K562 (cell line): ENCODE data around the gene PSORS1C1. TPM values are rescaled to one million over a fixed set of nuclear protein-coding genes. Genes with fewer than 3 reads are reported as not detected.
A peak's percentile ranks its signal among the peaks of the same experiment; 100 is the strongest.

ENCODE experiments used
- BACH1 ChIP-seq: fragments of 200-800 bp; sonication (Bioruptor generic); IDR thresholded peaks from 2 replicates; pipeline ENCODE4 v1.6.1; 2016; ENCODE audit warnings: missing genetic modification characterization, missing compliant biosample characterization
- HCFC1 ChIP-seq: IDR thresholded peaks from 2 replicates; pipeline ENCODE4 v1.6.1; 2012; ENCODE audit warnings: low read depth, low read length, improper control_type of control experiment
- PHB2 ChIP-seq: fragments of 450-650 bp; IDR thresholded peaks from 2 replicates; pipeline ENCODE4 v1.6.1; 2017; ENCODE audit warnings: low read depth
- SRSF1 ChIP-seq: fragments of 200-400 bp; formaldehyde crosslinking; IDR thresholded peaks from 2 replicates; pipeline ENCODE4 v1.6.1; 2017; ENCODE audit warnings: mild to moderate bottlenecking, low read depth, low read length, moderate library complexity
- ZNF224 ChIP-seq: sonication (generic); formaldehyde crosslinking; IDR thresholded peaks from 2 replicates; pipeline ENCODE4 v1.8.0; 2022; ENCODE audit warnings: mild to moderate bottlenecking, missing genetic modification reagents
- ZNF311 ChIP-seq: fragments of 250-450 bp; sonication (Bioruptor Pico); IDR thresholded peaks from 2 replicates; pipeline ENCODE4 v1.4.0; 2020; ENCODE audit warnings: mild to moderate bottlenecking, moderate library complexity
- polyA plus RNA-seq, 8 experiments: library from polyadenylated mRNA; depleted of rRNA in 4 of 8; stranded (reverse) in 5 of 8; unstranded in 3 of 8; fragments of >200 nt; fragmentation: Nextera tagmentation in 2 of 8; fragmentation: Illumina TruSeq in 1 of 8; extraction: Ambion mirVana in 2 of 8; extraction: Trizol in 1 of 8; gene quantifications; 2 replicates each; pipeline versions ENCODE4 v1.2.1 to v1.2.3, GENCODE V29; 2011 to 2014; ENCODE audit warnings: inconsistent platforms in 1 of 8, missing spikeins in 1 of 8
- total RNA-seq, 7 experiments: library from RNA; depleted of rRNA in 6 of 7; stranded (reverse); fragments of >200 nt in 6 of 7; fragmentation: Illumina TruSeq in 2 of 7; extraction: Trizol in 2 of 7; gene quantifications; 2 replicates each; pipeline versions ENCODE4 v1.2.1 to v1.2.3, GENCODE V29; 2011 to 2021; ENCODE audit warnings: low replicate concordance in 1 of 7
- TF ChIP-seq, protein P1 (sequence below): fragments of 450-650 bp; formaldehyde crosslinking; IDR thresholded peaks from 2 replicates; pipeline ENCODE4 v1.4.0; 2020; ENCODE audit warnings: mild to moderate bottlenecking, mixed read lengths
- TF ChIP-seq, protein P2 (sequence below), 3 experiments: fragments of 200-800 bp in 1 of 3; fragments of 250-450 bp in 1 of 3; fragments of 450-650 bp in 1 of 3; sonication (Bioruptor Pico) in 1 of 3; sonication (Bioruptor generic) in 1 of 3; formaldehyde crosslinking in 1 of 3; IDR thresholded peaks; 2 replicates each; pipeline versions ENCODE4 v1.6.1 to v1.8.0; 2016 to 2022; ENCODE audit warnings: mild to moderate bottlenecking in 2 of 3, missing genetic modification characterization in 2 of 3, missing compliant biosample characterization in 1 of 3, moderate library complexity in 1 of 3

PSORS1C1 gene
- total and polyA plus RNA-seq, 9 of the 15 experiments (the other 6 are each of a cell fraction or from before 2014, with no cell fraction given) = 0.11 TPM; not detected in 8

DNA sequence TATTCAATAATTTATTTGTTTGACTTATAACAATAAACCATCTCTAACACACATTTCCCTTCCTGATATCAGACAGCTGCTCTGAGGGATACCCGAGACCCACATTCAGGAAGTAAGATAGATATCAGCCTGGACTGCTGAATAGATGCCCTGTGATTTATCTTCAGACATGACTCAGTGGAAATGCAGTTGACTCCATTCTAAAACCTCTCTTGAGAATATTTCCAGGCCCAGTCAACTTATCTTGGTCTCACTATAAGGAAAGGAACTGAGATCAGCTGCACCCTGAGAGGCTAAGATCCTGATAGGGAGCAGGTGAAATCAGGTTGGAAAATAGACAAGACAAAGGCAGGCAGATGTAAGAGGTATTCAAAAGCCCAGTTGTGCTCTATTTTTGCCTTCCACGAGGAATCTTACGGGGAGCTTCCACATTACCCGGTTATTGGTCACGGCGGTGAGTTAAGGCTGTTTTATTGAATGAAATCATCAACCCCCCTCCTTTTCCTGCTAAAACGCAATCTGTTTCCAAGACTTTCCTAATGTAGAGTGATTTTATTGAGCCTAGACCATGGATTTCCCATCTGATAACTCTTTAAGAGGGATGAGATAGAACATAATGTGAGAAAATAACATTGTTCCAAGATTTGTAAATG is 27.7 kb upstream of the PSORS1C1 start (continued):
- TF ChIP-seq, protein P1, sequence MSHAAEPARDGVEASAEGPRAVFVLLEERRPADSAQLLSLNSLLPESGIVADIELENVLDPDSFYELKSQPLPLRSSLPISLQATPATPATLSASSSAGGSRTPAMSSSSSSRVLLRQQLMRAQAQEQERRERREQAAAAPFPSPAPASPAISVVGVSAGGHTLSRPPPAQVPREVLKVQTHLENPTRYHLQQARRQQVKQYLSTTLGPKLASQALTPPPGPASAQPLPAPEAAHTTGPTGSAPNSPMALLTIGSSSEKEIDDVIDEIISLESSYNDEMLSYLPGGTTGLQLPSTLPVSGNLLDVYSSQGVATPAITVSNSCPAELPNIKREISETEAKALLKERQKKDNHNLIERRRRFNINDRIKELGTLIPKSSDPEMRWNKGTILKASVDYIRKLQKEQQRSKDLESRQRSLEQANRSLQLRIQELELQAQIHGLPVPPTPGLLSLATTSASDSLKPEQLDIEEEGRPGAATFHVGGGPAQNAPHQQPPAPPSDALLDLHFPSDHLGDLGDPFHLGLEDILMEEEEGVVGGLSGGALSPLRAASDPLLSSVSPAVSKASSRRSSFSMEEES = no peak
- TF ChIP-seq HCFC1 (no peak), ZNF311 (CRISPR knock-in tag) (no peak), PHB2 (no peak), ZNF224 (CRISPR knock-in tag) (no peak), BACH1 (tag) (peak; percentile 32; the same call in 1 of the 2 replicates), SRSF1 (no peak)
- TF ChIP-seq, protein P2, sequence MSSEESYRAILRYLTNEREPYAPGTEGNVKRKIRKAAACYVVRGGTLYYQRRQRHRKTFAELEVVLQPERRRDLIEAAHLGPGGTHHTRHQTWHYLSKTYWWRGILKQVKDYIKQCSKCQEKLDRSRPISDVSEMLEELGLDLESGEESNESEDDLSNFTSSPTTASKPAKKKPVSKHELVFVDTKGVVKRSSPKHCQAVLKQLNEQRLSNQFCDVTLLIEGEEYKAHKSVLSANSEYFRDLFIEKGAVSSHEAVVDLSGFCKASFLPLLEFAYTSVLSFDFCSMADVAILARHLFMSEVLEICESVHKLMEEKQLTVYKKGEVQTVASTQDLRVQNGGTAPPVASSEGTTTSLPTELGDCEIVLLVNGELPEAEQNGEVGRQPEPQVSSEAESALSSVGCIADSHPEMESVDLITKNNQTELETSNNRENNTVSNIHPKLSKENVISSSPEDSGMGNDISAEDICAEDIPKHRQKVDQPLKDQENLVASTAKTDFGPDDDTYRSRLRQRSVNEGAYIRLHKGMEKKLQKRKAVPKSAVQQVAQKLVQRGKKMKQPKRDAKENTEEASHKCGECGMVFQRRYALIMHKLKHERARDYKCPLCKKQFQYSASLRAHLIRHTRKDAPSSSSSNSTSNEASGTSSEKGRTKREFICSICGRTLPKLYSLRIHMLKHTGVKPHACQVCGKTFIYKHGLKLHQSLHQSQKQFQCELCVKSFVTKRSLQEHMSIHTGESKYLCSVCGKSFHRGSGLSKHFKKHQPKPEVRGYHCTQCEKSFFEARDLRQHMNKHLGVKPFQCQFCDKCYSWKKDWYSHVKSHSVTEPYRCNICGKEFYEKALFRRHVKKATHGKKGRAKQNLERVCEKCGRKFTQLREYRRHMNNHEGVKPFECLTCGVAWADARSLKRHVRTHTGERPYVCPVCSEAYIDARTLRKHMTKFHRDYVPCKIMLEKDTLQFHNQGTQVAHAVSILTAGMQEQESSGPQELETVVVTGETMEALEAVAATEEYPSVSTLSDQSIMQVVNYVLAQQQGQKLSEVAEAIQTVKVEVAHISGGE (CRISPR knock-in tag; IDR thresholded peaks at IDR 0.05) = no peak
